IMR-90 (cell line): ENCODE results near the gene NPHP4. TPM values are rescaled to one million over a fixed set of nuclear protein-coding genes. Genes with fewer than 3 reads are reported as not detected.

Source experiments
- ATAC-seq: fragments of 200-7000 bp; cut with Tn5 transposase; 2 replicates; pipeline ENCODE4 v1.9.1; 2020; ENCODE audit warnings: low read depth, mild to moderate bottlenecking, moderate library complexity
- BruUV-seq: library from RNA; stranded (reverse); fragments of 400-500 nt; replicated peaks from 2 replicates; lab custom pipeline; 2021; lab: Mats Ljungman, UMichigan
- CTCF ChIA-PET: fragments of 300-600 bp; formaldehyde crosslinking; extraction: SDS; loops from one replicate; lab custom pipeline; 2021; ENCODE audit warnings: antibody characterized with exemption; lab: Yijun Ruan, JAX
- POLR2A ChIA-PET: fragments of 300-600 bp; sonication (Branson Sonifier 250); formaldehyde crosslinking; loops from one replicate; lab custom pipeline; 2022; ENCODE audit warnings: antibody characterized with exemption; ENCODE audit not compliant: unreplicated experiment; lab: Charles Lee
- DNase-seq: peaks from one replicate; pipeline ENCODE4 v3.0.0; 2013
- H2AFZ ChIP-seq: replicated peaks from 2 replicates; pipeline ENCODE3; 2013; ENCODE audit warnings: low read length, mild to moderate bottlenecking; ENCODE audit not compliant: poor library complexity
- H2AK5ac ChIP-seq: 2 replicates; pipeline ENCODE4 v1.6.1; 2013; ENCODE audit warnings: low read depth, low read length, inconsistent platforms
- H2AK9ac ChIP-seq: replicated peaks from 2 replicates; pipeline ENCODE3; 2013; ENCODE audit warnings: mild to moderate bottlenecking, low read depth, low read length, moderate library complexity; ENCODE audit not compliant: poor library complexity
- H2BK120ac ChIP-seq: 2 replicates; pipeline ENCODE4 v1.6.1; 2013; ENCODE audit warnings: low read depth, low read length, inconsistent platforms
- H2BK15ac ChIP-seq: 3 replicates; pipeline ENCODE4 v1.6.1; 2013; ENCODE audit warnings: low read depth, low read length, inconsistent platforms
- H2BK20ac ChIP-seq: 2 replicates; pipeline ENCODE4 v1.6.1; 2013; ENCODE audit warnings: low read depth, mild to moderate bottlenecking, inconsistent platforms, low read length, moderate library complexity
- H2BK5ac ChIP-seq: 2 replicates; pipeline ENCODE4 v1.6.1; 2013; ENCODE audit warnings: mild to moderate bottlenecking, low read depth, low read length, inconsistent platforms; ENCODE audit not compliant: poor library complexity, severe bottlenecking
- H3K14ac ChIP-seq: replicated peaks from 2 replicates; pipeline ENCODE4 v1.6.1; 2013; ENCODE audit warnings: low read depth, low read length, inconsistent platforms
- H3K18ac ChIP-seq: 2 replicates; pipeline ENCODE4 v1.6.1; 2013; ENCODE audit warnings: low read depth, low read length, control low read depth
- H3K23ac ChIP-seq: 2 replicates; pipeline ENCODE4 v1.6.1; 2013; ENCODE audit warnings: low read depth, low read length, inconsistent platforms
- H3K27ac ChIP-seq: 2 replicates; pipeline ENCODE4 v1.5.1; 2013; ENCODE audit warnings: mild to moderate bottlenecking, control low read depth, low read length; ENCODE audit not compliant: insufficient read depth
- H3K27me3 ChIP-seq: 2 replicates; pipeline ENCODE4 v1.6.1; 2013; ENCODE audit warnings: low read length; ENCODE audit not compliant: control insufficient read depth, insufficient read depth
- H3K36me3 ChIP-seq: 2 replicates; pipeline ENCODE4 v1.6.1; 2013; ENCODE audit warnings: low read length, mixed read lengths; ENCODE audit not compliant: control insufficient read depth, insufficient read depth
- H3K4ac ChIP-seq: 2 replicates; pipeline ENCODE4 v1.6.1; 2013; ENCODE audit warnings: low read depth, low read length, inconsistent platforms
- H3K4me1 ChIP-seq: 2 replicates; pipeline ENCODE4 v1.6.1; 2013; ENCODE audit warnings: low read length, mixed read lengths; ENCODE audit not compliant: control insufficient read depth, insufficient read depth
- H3K4me2 ChIP-seq: 2 replicates; pipeline ENCODE4 v1.6.1; 2013; ENCODE audit warnings: low read depth, mild to moderate bottlenecking, control low read depth, low read length, moderate library complexity
- H3K4me3 ChIP-seq: 2 replicates; pipeline ENCODE4 v1.5.1; 2013; ENCODE audit warnings: low read depth, mild to moderate bottlenecking, control low read depth, low read length, moderate library complexity; ENCODE audit not compliant: insufficient read depth
- H3K56ac ChIP-seq: 2 replicates; pipeline ENCODE4 v1.6.1; 2013; ENCODE audit warnings: low read length, inconsistent platforms; ENCODE audit not compliant: insufficient read depth; ENCODE audit errors: extremely low read depth
- H3K79me1 ChIP-seq, 2 experiments: 2 replicates each; pipeline ENCODE4 v1.6.1; 2013; ENCODE audit warnings: low read length in 2 of 2, inconsistent platforms in 1 of 2, low read depth in 1 of 2
- H3K9ac ChIP-seq: 2 replicates; pipeline ENCODE4 v1.6.1; 2013; ENCODE audit warnings: low read depth, low read length, control low read depth
- H3K9me1 ChIP-seq: 2 replicates; pipeline ENCODE4 v1.6.1; 2013; ENCODE audit warnings: low read length, inconsistent platforms; ENCODE audit not compliant: insufficient read depth
- H3K9me3 ChIP-seq: 2 replicates; pipeline ENCODE4 v1.6.1; 2013; ENCODE audit warnings: low read length; ENCODE audit not compliant: control insufficient read depth, insufficient read depth
- H4K20me1 ChIP-seq: 2 replicates; pipeline ENCODE4 v1.6.1; 2013; ENCODE audit warnings: low read length, inconsistent platforms; ENCODE audit not compliant: insufficient read depth
- H4K5ac ChIP-seq: 2 replicates; pipeline ENCODE4 v1.6.1; 2013; ENCODE audit warnings: mild to moderate bottlenecking, low read depth, low read length, control low read depth
- H4K8ac ChIP-seq, 2 experiments: 2 replicates each; pipeline ENCODE4 v1.6.1; 2013; ENCODE audit warnings: low read depth in 2 of 2, low read length in 2 of 2, control low read depth in 1 of 2, inconsistent platforms in 1 of 2
- H4K91ac ChIP-seq: 2 replicates; pipeline ENCODE4 v1.6.1; 2013; ENCODE audit warnings: low read depth, low read length, inconsistent platforms; ENCODE audit not compliant: insufficient read depth
- CTCF ChIP-seq: conservative IDR thresholded peaks from 2 replicates; pipeline ENCODE4 v1.5.1; 2012; ENCODE audit warnings: mild to moderate bottlenecking, low read depth, low read length, improper control_type of control experiment
- ELK1 ChIP-seq: fragments of 150-350 bp; IDR thresholded peaks from 2 replicates; pipeline ENCODE4 v1.6.1; 2016; ENCODE audit warnings: low read depth, mild to moderate bottlenecking, low read length, moderate library complexity, borderline replicate concordance
- FOS ChIP-seq: fragments of 150-350 bp; IDR thresholded peaks from 2 replicates; pipeline ENCODE4 v1.6.1; 2016; ENCODE audit warnings: low read depth, low read length
- MAFK ChIP-seq: IDR thresholded peaks from 2 replicates; pipeline ENCODE4 v1.6.1; 2012; ENCODE audit warnings: low read depth, low read length, improper control_type of control experiment
- MAZ ChIP-seq: IDR thresholded peaks from 2 replicates; pipeline ENCODE4 v1.6.1; 2012; ENCODE audit warnings: low read depth, mild to moderate bottlenecking, low read length, improper control_type of control experiment, moderate library complexity, borderline replicate concordance
- MXI1 ChIP-seq: IDR thresholded peaks from 2 replicates; pipeline ENCODE4 v1.6.1; 2012; ENCODE audit warnings: low read depth, mild to moderate bottlenecking, low read length, moderate library complexity, borderline replicate concordance
- NFE2L2 ChIP-seq: fragments of 150-350 bp; IDR thresholded peaks from 2 replicates; pipeline ENCODE4 v1.6.1; 2016; ENCODE audit warnings: low read depth, mild to moderate bottlenecking, low read length
- POLR2A ChIP-seq: IDR thresholded peaks from 2 replicates; pipeline ENCODE4 v1.6.1; 2012; ENCODE audit warnings: mild to moderate bottlenecking, low read depth, low read length
- RAD21 ChIP-seq: IDR thresholded peaks from 2 replicates; pipeline ENCODE4 v1.6.1; 2012; ENCODE audit warnings: low read length, improper control_type of control experiment
- RCOR1 ChIP-seq: IDR thresholded peaks from 2 replicates; pipeline ENCODE4 v1.6.1; 2012; ENCODE audit warnings: mild to moderate bottlenecking, low read length, improper control_type of control experiment; ENCODE audit not compliant: insufficient replicate concordance
- SMC3 ChIP-seq: fragments of 150-350 bp; IDR thresholded peaks from 2 replicates; pipeline ENCODE4 v1.6.1; 2016; ENCODE audit warnings: low read depth, mild to moderate bottlenecking, antibody characterized with exemption, low read length, moderate library complexity
- WGBS, 2 experiments: methylation state at CpG; one replicate each; pipeline versions ENCODE4 v1.1.5 to v1.1.7; 2013; ENCODE audit warnings: missing lambda C conversion rate in 2 of 2; ENCODE audit not compliant: insufficient read length in 1 of 2; ENCODE audit errors: extremely low coverage in 2 of 2; 5-methylcytosine and 5-hydroxymethylcytosine counted together
- dilution Hi-C: fragments of 300-500 bp; cut with HindIII; formaldehyde crosslinking; loops from one replicate; pipeline ENCODE4 v1.14.3; 2018; ENCODE audit warnings: low sequenced_read_pairs; ENCODE audit not compliant: unreplicated experiment
- in situ Hi-C: fragments of 300-500 bp; cut with MboI; formaldehyde crosslinking; loops from 3 replicates; pipeline ENCODE4 v1.14.3; 2019; ENCODE audit warnings: low sequenced_read_pairs, inconsistent platforms, mixed read lengths
- intact Hi-C: fragments of 100-400 bp; cut with micrococcal nuclease; formaldehyde crosslinking; loops from 2 replicates; pipeline ENCODE4 v1.10.0; 2022
- polyA plus RNA-seq, 3 experiments: library from polyadenylated mRNA; depleted of rRNA; stranded (reverse); fragments of >200 nt; gene quantifications; 2 replicates each; pipeline ENCODE4 v1.2.3, GENCODE V29; 2012; ENCODE audit warnings: low replicate concordance in 1 of 3
- total RNA-seq: library from RNA; depleted of rRNA; stranded (reverse); fragments of >200 nt; gene quantifications from 2 replicates; pipeline ENCODE4 v1.2.3, GENCODE V29; 2012

Gene NPHP4
- total and polyA plus RNA-seq, 2 of the 4 experiments (the other 2 are of a cell fraction): 2.0 to 5.5 TPM

GRCh38 chr1:5989286-5989605 is 3.0 kb downstream of the NPHP4 start:
- Histone ChIP-seq H2AK5ac (no peak overlapping the region), H3K4me1 (peaks cover 10% of the 10 kb centered on the region), H3K56ac (no peak overlapping the region), H3K9me3 (no peaks in the 10 kb centered on the region), H3K4me3 (no peak overlapping the region), H3K4me2 (no peak overlapping the region), H2AFZ (no peak overlapping the region), H3K9me1 (no peaks in the 10 kb centered on the region), H4K20me1 (no peaks in the 10 kb centered on the region), H2BK20ac (no peak overlapping the region), H3K27ac (no peak overlapping the region), H4K5ac (no peak overlapping the region), H2BK120ac (no peak overlapping the region), H3K23ac (no peak overlapping the region), H4K91ac (no peak overlapping the region), H4K8ac (no peak overlapping the region), H2AK9ac (no peak overlapping the region), H3K4ac (no peak overlapping the region), H3K9ac (no peak overlapping the region), H3K27me3 (no peaks in the 10 kb centered on the region), H2BK5ac (no peak overlapping the region), H2BK15ac (no peak overlapping the region), H3K14ac (no peak overlapping the region), H3K36me3 (no peaks in the 10 kb centered on the region), H3K79me1 (peaks cover 8 to 13% of the 10 kb centered on the region in 2 experiments; a peak in 3 of 4 replicates), H3K18ac (no peak overlapping the region)
- ChIA-PET POLR2A (no interaction called here), CTCF (no interaction called here)
- in situ Hi-C loops: no loop called here
- 90% methylated on average over 2 of the region's 5 CpGs; no CpG with 5 or more reads in 1 of the 2 experiments for WGBS, 2 experiments
- intact Hi-C loops: no loop called here
- ATAC-seq (no peak), DNase-seq (no peak)
- TF ChIP-seq FOS (no peak), RCOR1 (no peak), RAD21 (no peak), NFE2L2 (no peak), MAFK (no peak), MXI1 (no peak), CTCF (no peak), POLR2A (no peak), ELK1 (no peak), SMC3 (no peak), MAZ (no peak)
- dilution Hi-C loops: no loop called here
- no TSS peak for BruUV-seq
